ENCODE data around the gene RBM38. TPM values are rescaled to one million over a fixed set of nuclear protein-coding genes. Genes with fewer than 3 reads are reported as not detected.

RBM38 gene
- total and polyA plus RNA-seq, 2 of the 13 experiments (the other 11 are each of a cell fraction or from before 2014, with no cell fraction given), result 24.2 to 34.2 TPM

DNA sequence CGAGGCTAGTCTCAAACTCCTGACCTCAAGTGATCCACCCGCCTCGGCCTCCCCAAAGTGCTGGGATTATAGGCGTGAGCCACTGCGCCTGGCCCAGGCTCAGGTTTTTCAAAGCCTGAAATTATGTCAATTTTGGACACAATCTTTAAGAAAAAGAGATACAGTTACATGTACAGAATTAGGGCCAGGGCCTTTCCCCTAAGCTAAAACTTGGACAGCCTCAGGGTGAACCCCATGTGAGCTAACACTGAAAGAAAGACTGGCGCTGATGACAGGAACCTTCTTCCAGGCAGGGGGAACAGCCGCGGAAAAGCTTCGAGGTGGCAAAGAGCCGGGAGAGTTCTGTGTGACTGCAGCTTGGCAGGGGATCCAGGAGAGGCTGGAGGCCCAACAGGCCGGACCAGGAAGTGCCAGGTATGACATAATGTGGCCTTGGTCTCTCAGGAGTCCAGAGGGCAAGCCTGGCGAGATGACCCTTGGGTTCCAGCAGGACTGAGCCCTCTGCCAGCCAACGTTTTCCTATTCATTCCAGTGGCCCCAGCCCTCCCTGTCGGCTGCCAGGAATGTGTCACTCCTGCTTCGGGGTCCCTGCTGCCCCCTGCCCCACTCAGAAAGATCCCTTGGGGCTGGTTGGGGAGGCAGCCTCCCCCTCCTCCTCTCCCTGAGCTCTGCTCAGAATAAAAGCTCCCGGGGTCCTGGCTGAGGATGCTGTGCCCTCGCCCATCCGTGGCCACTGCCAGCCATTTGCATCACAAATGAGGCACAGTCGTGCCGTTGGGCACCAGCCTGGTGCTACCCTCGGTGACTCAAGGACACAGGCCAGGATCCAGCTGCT is 37.3 kb downstream of the RBM38 start (continued):
- TF ChIP-seq ELF1 (CRISPR knock-in tag; IDR thresholded peaks at IDR 0.05), result peak; percentile 92
- peak; percentile 61 for TF ChIP-seq NR2C2 (CRISPR knock-in tag; IDR thresholded peaks at IDR 0.05; ENCODE audit: borderline replicate concordance)
- TF ChIP-seq SALL1 (CRISPR knock-in tag; IDR thresholded peaks at IDR 0.05), result peak; percentile 85
- TF ChIP-seq, protein P1, sequence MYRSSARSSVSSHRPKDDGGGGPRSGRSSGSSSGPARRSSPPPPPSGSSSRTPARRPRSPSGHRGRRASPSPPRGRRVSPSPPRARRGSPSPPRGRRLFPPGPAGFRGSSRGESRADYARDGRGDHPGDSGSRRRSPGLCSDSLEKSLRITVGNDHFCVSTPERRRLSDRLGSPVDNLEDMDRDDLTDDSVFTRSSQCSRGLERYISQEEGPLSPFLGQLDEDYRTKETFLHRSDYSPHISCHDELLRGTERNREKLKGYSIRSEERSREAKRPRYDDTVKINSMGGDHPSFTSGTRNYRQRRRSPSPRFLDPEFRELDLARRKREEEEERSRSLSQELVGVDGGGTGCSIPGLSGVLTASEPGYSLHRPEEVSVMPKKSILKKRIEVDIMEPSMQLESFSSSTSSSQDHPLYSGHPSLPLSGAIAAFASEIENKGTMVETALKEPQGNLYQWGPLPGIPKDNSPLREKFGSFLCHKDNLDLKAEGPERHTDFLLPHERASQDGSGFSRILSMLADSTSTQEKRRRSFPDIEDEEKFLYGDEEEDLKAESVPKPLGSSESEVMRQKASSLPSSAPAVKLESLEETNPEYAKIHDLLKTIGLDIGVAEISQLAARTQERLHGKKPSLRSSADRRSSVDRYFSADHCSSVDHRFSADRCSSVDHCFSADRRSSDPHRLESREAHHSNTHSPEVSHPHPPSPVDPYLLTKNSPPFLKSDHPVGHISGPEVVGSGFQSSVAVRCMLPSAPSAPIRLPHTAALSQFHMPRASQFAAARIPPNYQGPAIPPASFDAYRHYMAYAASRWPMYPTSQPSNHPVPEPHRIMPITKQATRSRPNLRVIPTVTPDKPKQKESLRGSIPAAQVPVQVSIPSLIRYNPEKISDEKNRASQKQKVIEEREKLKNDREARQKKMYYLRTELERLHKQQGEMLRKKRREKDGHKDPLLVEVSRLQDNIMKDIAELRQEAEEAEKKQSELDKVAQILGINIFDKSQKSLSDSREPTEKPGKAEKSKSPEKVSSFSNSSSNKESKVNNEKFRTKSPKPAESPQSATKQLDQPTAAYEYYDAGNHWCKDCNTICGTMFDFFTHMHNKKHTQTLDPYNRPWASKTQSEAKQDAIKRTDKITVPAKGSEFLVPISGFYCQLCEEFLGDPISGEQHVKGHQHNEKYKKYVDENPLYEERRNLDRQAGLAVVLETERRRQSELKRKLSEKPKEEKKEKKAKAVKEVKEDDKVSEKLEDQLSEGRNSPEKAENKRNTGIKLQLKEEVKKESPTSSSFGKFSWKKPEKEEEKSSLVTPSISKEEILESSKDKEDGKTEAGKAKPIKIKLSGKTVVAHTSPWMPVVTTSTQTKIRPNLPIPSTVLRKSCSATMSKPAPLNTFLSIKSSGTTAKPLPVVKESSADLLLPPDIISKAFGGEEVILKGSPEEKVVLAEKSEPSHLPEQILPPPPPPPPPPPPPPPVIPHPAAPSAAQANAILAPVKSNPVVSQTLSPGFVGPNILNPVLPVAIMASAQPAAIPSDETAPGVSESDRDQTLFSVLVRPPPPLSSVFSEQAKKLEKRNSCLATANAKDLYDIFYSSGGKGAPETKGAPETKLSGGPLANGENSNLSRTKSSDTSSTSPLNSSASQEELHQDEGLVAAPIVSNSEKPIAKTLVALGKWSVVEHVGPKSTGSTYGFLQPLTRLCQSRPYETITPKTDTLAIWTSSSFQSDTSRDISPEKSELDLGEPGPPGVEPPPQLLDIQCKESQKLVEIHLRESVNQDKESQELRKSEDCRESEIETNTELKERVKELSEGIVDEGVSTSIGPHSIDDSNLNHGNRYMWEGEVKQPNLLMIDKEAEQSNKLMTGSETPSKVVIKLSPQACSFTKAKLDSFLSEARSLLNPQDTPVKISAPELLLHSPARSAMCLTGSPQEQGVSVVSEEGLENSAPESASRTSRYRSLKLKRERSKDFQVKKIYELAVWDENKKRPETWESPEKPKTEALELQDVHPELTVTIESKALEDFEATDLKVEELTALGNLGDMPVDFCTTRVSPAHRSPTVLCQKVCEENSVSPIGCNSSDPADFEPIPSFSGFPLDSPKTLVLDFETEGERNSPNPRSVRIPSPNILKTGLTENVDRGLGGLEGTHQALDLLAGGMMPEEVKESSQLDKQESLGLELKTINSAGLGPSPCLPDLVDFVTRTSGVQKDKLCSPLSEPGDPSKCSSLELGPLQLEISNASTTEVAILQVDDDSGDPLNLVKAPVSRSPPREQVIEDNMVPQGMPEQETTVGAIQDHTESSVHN (CRISPR knock-in tag; IDR thresholded peaks at IDR 0.05), result no peak
- TF ChIP-seq, protein P2, sequence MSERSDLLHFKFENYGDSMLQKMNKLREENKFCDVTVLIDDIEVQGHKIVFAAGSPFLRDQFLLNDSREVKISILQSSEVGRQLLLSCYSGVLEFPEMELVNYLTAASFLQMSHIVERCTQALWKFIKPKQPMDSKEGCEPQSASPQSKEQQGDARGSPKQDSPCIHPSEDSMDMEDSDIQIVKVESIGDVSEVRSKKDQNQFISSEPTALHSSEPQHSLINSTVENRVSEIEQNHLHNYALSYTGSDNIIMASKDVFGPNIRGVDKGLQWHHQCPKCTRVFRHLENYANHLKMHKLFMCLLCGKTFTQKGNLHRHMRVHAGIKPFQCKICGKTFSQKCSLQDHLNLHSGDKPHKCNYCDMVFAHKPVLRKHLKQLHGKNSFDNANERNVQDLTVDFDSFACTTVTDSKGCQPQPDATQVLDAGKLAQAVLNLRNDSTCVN (CRISPR knock-in tag; IDR thresholded peaks at IDR 0.05; ENCODE audit: borderline replicate concordance), result no peak
- TF ChIP-seq ZNF451 (CRISPR knock-in tag; IDR thresholded peaks at IDR 0.05), result no peak
- no peak for TF ChIP-seq RAD21 (CRISPR knock-in tag; IDR thresholded peaks at IDR 0.05)
- TF ChIP-seq ZFY (CRISPR knock-in tag; IDR thresholded peaks at IDR 0.05), result peak; percentile 78
- no peak for TF ChIP-seq TARDBP (CRISPR knock-in tag; IDR thresholded peaks at IDR 0.05)
- no peak for TF ChIP-seq KLF11 (CRISPR knock-in tag; IDR thresholded peaks at IDR 0.05)
- TF ChIP-seq PPARG (CRISPR knock-in tag; conservative IDR thresholded peaks at IDR 0.05), result no peak
- no peak for TF ChIP-seq SETDB1 (CRISPR knock-in tag; IDR thresholded peaks at IDR 0.05; ENCODE audit: borderline replicate concordance)
- no peak for TF ChIP-seq ZNF225 (CRISPR knock-in tag; IDR thresholded peaks at IDR 0.05)
- TF ChIP-seq ZNF644 (CRISPR knock-in tag; IDR thresholded peaks at IDR 0.05; ENCODE audit: low read depth), result peak; percentile 43; the same call in 1 of the 2 replicates
- TF ChIP-seq, protein P3, sequence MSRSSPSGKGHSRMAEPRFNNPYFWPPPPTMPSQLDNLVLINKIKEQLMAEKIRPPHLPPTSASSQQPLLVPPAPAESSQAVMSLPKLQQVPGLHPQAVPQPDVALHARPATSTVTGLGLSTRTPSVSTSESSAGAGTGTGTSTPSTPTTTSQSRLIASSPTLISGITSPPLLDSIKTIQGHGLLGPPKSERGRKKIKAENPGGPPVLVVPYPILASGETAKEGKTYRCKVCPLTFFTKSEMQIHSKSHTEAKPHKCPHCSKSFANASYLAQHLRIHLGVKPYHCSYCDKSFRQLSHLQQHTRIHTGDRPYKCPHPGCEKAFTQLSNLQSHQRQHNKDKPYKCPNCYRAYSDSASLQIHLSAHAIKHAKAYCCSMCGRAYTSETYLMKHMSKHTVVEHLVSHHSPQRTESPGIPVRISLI (CRISPR knock-in tag; IDR thresholded peaks at IDR 0.05; ENCODE audit: borderline replicate concordance), result no peak
- no peak for TF ChIP-seq FOXP1 (IDR thresholded peaks at IDR 0.05)
- no peak for TF ChIP-seq FOXP1 (CRISPR knock-in tag; IDR thresholded peaks at IDR 0.05)
- TF ChIP-seq TAF15 (IDR thresholded peaks at IDR 0.05; ENCODE audit: low read depth, low read length, poor library complexity, severe bottlenecking), result no peak
- TF ChIP-seq IKZF1 (IDR thresholded peaks at IDR 0.05), result no peak
- TF ChIP-seq HIVEP1 (CRISPR knock-in tag; IDR thresholded peaks at IDR 0.05), result no peak; the same call in 1 of the 2 replicates
- TF ChIP-seq HNRNPH1 (optimal IDR thresholded peaks at IDR 0.05; ENCODE audit: low read depth, low read length), result no peak
